Trophoblast cell (in vitro differentiated cells and primary cell): Measurements from ENCODE around the gene AFG3L2.

Experiments
- DNase-seq, 2 donors: peaks; one replicate each; pipeline ENCODE4 v3.0.0-alpha.2; 2016
- H2AFZ ChIP-seq: 2 replicates; pipeline ENCODE4 v1.6.1; 2013; ENCODE audit warnings: low read length, moderate library complexity, mild to moderate bottlenecking; ENCODE audit not compliant: insufficient read depth, poor library complexity
- H2AK5ac ChIP-seq: 2 replicates; pipeline ENCODE4 v1.6.1; 2013; ENCODE audit warnings: mild to moderate bottlenecking, low read length
- H2BK120ac ChIP-seq: 2 replicates; pipeline ENCODE4 v1.6.1; 2013; ENCODE audit warnings: low read length, mild to moderate bottlenecking, moderate library complexity; ENCODE audit not compliant: insufficient read depth, poor library complexity
- H2BK12ac ChIP-seq: 2 replicates; pipeline ENCODE4 v1.6.1; 2013; ENCODE audit warnings: mild to moderate bottlenecking, low read length, moderate library complexity
- H2BK5ac ChIP-seq: 2 replicates; pipeline ENCODE4 v1.6.1; 2013; ENCODE audit warnings: low read length, low read depth, moderate library complexity, mild to moderate bottlenecking; ENCODE audit not compliant: poor library complexity
- H3K14ac ChIP-seq: 2 replicates; pipeline ENCODE4 v1.6.1; 2013; ENCODE audit warnings: mild to moderate bottlenecking, low read length
- H3K18ac ChIP-seq: 2 replicates; pipeline ENCODE4 v1.6.1; 2013; ENCODE audit warnings: mild to moderate bottlenecking, low read length
- H3K23ac ChIP-seq: 2 replicates; pipeline ENCODE4 v1.6.1; 2013; ENCODE audit warnings: low read length
- H3K27ac ChIP-seq: 2 replicates; pipeline ENCODE4 v1.5.1; 2013; ENCODE audit warnings: low read depth, mild to moderate bottlenecking, inconsistent platforms, low read length, moderate library complexity
- H3K27me3 ChIP-seq: 2 replicates; pipeline ENCODE4 v1.6.1; 2013; ENCODE audit warnings: inconsistent platforms, mild to moderate bottlenecking, low read length, moderate library complexity; ENCODE audit not compliant: insufficient read depth
- H3K36me3 ChIP-seq, 2 experiments: 1 replicate in 1 of 2; 2 replicates in 1 of 2; pipeline ENCODE4 v1.6.1; 2013; ENCODE audit warnings: low read length in 2 of 2, mild to moderate bottlenecking in 2 of 2, moderate library complexity in 1 of 2; ENCODE audit not compliant: insufficient read depth in 2 of 2, control insufficient read depth in 1 of 2
- H3K4ac ChIP-seq: 2 replicates; pipeline ENCODE4 v1.6.1; 2013; ENCODE audit warnings: low read depth, mild to moderate bottlenecking, low read length, moderate library complexity
- H3K4me1 ChIP-seq, 2 experiments: 1 replicate in 1 of 2; 2 replicates in 1 of 2; pipeline ENCODE4 v1.6.1; 2013; ENCODE audit warnings: low read length in 2 of 2, mild to moderate bottlenecking in 2 of 2, moderate library complexity in 1 of 2; ENCODE audit not compliant: insufficient read depth in 2 of 2, control insufficient read depth in 1 of 2
- H3K4me2 ChIP-seq: 2 replicates; pipeline ENCODE4 v1.6.1; 2013; ENCODE audit warnings: inconsistent platforms, mild to moderate bottlenecking, low read length, moderate library complexity
- H3K4me3 ChIP-seq: 2 replicates; pipeline ENCODE4 v1.5.1; 2013; ENCODE audit warnings: mild to moderate bottlenecking, low read depth, low read length, inconsistent platforms
- H3K79me1 ChIP-seq: one replicate; pipeline ENCODE4 v1.6.1; 2013; ENCODE audit warnings: low read length
- H3K79me2 ChIP-seq: 2 replicates; pipeline ENCODE4 v1.6.1; 2013; ENCODE audit warnings: low read length, mild to moderate bottlenecking; ENCODE audit not compliant: control insufficient read depth, insufficient read depth, poor library complexity
- H3K9ac ChIP-seq: 2 replicates; pipeline ENCODE4 v1.6.1; 2013; ENCODE audit warnings: mild to moderate bottlenecking, low read length
- H3K9me3 ChIP-seq: 2 replicates; pipeline ENCODE4 v1.6.1; 2013; ENCODE audit warnings: low read depth, mild to moderate bottlenecking, control low read depth, inconsistent platforms, low read length; ENCODE audit not compliant: insufficient read depth
- H4K12ac ChIP-seq: 2 replicates; pipeline ENCODE4 v1.6.1; 2013; ENCODE audit warnings: low read depth, mild to moderate bottlenecking, low read length, moderate library complexity
- H4K8ac ChIP-seq: 2 replicates; pipeline ENCODE4 v1.6.1; 2013; ENCODE audit warnings: low read depth, mild to moderate bottlenecking, low read length, moderate library complexity
- H4K91ac ChIP-seq: one replicate; pipeline ENCODE4 v1.6.1; 2013; ENCODE audit warnings: low read depth, mild to moderate bottlenecking, low read length, moderate library complexity
- WGBS: extraction: QIAGEN DNeasy Blood & Tissue Kit; methylation state at CpG from one replicate; pipeline ENCODE4 v1.1.7; 2013; ENCODE audit warnings: missing lambda C conversion rate; ENCODE audit not compliant: insufficient read length, insufficient coverage; ENCODE audit errors: extremely low coverage; 5-methylcytosine and 5-hydroxymethylcytosine counted together

Gene AFG3L2

GRCh38 chr18:12409469-12409868 lies 32.4 kb upstream of the AFG3L2 start:
- no peak overlapping the region for H4K8ac ChIP-seq
- peak; percentile 55 to 65 for DNase-seq
- H2BK12ac ChIP-seq, result no peak overlapping the region
- no peak overlapping the region for H2AFZ ChIP-seq
- H3K4me1 ChIP-seq, result peaks cover 3 to 7% of the 10 kb centered on the region in 2 experiments
- H3K79me2 ChIP-seq, result no peaks in the 10 kb centered on the region
- H3K18ac ChIP-seq, result no peak overlapping the region
- no peak overlapping the region for H3K23ac ChIP-seq
- H3K36me3 ChIP-seq, result no peaks in the 10 kb centered on the region
- no peak overlapping the region for H3K4ac ChIP-seq
- no peak overlapping the region for H4K12ac ChIP-seq
- no peaks in the 10 kb centered on the region for H3K27me3 ChIP-seq
- no peak overlapping the region for H4K91ac ChIP-seq
- peaks cover 2% of the 10 kb centered on the region for H3K9me3 ChIP-seq
- H3K14ac ChIP-seq, result no peak overlapping the region
- no peak overlapping the region for H3K4me2 ChIP-seq
- no CpG with 5 or more reads among the region's 3 CpGs for WGBS
- H3K79me1 ChIP-seq, result peaks cover 6% of the 10 kb centered on the region
- no peak overlapping the region for H2BK5ac ChIP-seq
- no peak overlapping the region for H2AK5ac ChIP-seq
- no peak overlapping the region for H3K9ac ChIP-seq
- H3K4me3 ChIP-seq, result no peak overlapping the region
- H2BK120ac ChIP-seq, result no peak overlapping the region
- H3K27ac ChIP-seq, result no peak overlapping the region

GRCh38 chr18:12408247-12408869 lies 31.3 kb upstream of the AFG3L2 start:
- peak overlapping the region; percentile 49 for H3K18ac ChIP-seq
- no peak overlapping the region for H4K12ac ChIP-seq
- WGBS, result no CpG with 5 or more reads among the region's 32 CpGs
- no peaks in the 10 kb centered on the region for H3K27me3 ChIP-seq
- peak overlapping the region; percentile 50 for H4K91ac ChIP-seq
- H3K27ac ChIP-seq, result no peak overlapping the region
- no peak overlapping the region for H2BK120ac ChIP-seq
- peaks cover 6% of the 10 kb centered on the region for H3K79me1 ChIP-seq
- H3K4ac ChIP-seq, result peak overlapping the region; percentile 4
- H4K8ac ChIP-seq, result peak overlapping the region; percentile 84
- H3K9ac ChIP-seq, result no peak overlapping the region
- H2AK5ac ChIP-seq, result no peak overlapping the region
- H3K23ac ChIP-seq, result no peak overlapping the region
- H3K79me2 ChIP-seq, result no peaks in the 10 kb centered on the region
- H2BK12ac ChIP-seq, result no peak overlapping the region
- peaks cover 2% of the 10 kb centered on the region for H3K9me3 ChIP-seq
- peak overlapping the region; percentile 68 for H3K14ac ChIP-seq
- peak overlapping the region; percentile 77 for H2AFZ ChIP-seq
- H3K4me3 ChIP-seq, result peak overlapping the region; percentile 69
- H3K4me1 ChIP-seq, result peaks cover 3 to 7% of the 10 kb centered on the region in 2 experiments
- H3K36me3 ChIP-seq, result no peaks in the 10 kb centered on the region
- DNase-seq, result no peak
- no peak overlapping the region for H2BK5ac ChIP-seq
- H3K4me2 ChIP-seq, result peak overlapping the region; percentile 75

GRCh38 chr18:12406371-12407111 lies 29.5 kb upstream of the AFG3L2 start:
- H3K9ac ChIP-seq, result no peak overlapping the region
- H3K4me3 ChIP-seq, result no peak overlapping the region
- H4K12ac ChIP-seq, result no peak overlapping the region
- no peaks in the 10 kb centered on the region for H3K36me3 ChIP-seq
- H4K91ac ChIP-seq, result no peak overlapping the region
- H3K4ac ChIP-seq, result no peak overlapping the region
- H3K27me3 ChIP-seq, result no peaks in the 10 kb centered on the region
- H2BK5ac ChIP-seq, result no peak overlapping the region
- no peak overlapping the region for H3K18ac ChIP-seq
- no CpG with 5 or more reads among the region's 19 CpGs for WGBS
- H3K79me1 ChIP-seq, result peaks cover 6% of the 10 kb centered on the region
- no peak overlapping the region for H2BK12ac ChIP-seq
- H3K4me1 ChIP-seq, result peaks cover 3 to 7% of the 10 kb centered on the region in 2 experiments
- no peak overlapping the region for H3K23ac ChIP-seq
- H2BK120ac ChIP-seq, result no peak overlapping the region
- no peak overlapping the region for H2AFZ ChIP-seq
- no peak overlapping the region for H4K8ac ChIP-seq
- DNase-seq, result no peak
- H3K14ac ChIP-seq, result no peak overlapping the region
- H2AK5ac ChIP-seq, result no peak overlapping the region
- H3K79me2 ChIP-seq, result no peaks in the 10 kb centered on the region
- H3K4me2 ChIP-seq, result no peak overlapping the region
- no peak overlapping the region for H3K27ac ChIP-seq
- H3K9me3 ChIP-seq, result peaks cover 2% of the 10 kb centered on the region

DNA sequence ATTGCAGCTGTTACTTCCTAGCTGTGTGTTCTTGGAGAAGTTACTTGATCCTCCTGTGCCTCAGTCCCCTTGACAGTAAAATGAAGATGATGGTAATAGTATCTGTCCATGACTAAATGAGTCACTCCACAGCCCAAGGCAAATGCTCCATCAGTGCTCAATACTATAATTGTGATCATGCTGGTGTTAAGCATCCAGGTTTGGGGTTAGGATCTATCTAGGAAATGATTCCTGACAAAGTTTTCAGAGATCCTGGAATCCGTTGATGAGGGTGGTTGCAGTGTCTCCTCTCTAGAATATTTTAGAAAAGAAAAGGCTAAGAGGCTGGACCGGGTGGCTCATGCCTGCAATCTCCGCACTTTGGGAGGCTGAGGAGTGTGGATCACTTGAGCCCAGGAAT lies 28.0 kb upstream of the AFG3L2 start:
- Histone ChIP-seq H2BK5ac (no peak overlapping the region), H4K91ac (no peak overlapping the region), H4K8ac (no peak overlapping the region), H3K9ac (no peak overlapping the region), H4K12ac (no peak overlapping the region), H3K27me3 (no peaks in the 10 kb centered on the region), H3K4me1 (peaks cover 3 to 7% of the 10 kb centered on the region in 2 experiments), H2BK12ac (no peak overlapping the region), H3K23ac (no peak overlapping the region), H3K36me3 (no peaks in the 10 kb centered on the region), H2AK5ac (no peak overlapping the region), H3K79me2 (no peaks in the 10 kb centered on the region), H3K9me3 (peaks cover 2% of the 10 kb centered on the region), H2BK120ac (no peak overlapping the region), H3K14ac (no peak overlapping the region), H3K4ac (no peak overlapping the region), H3K18ac (no peak overlapping the region), H2AFZ (no peak overlapping the region), H3K4me2 (no peak overlapping the region), H3K27ac (no peak overlapping the region), H3K4me3 (no peak overlapping the region), H3K79me1 (peaks cover 6% of the 10 kb centered on the region)
- no CpG with 5 or more reads among the region's 3 CpGs for WGBS
- peak; percentile 85 to 88 for DNase-seq
